Astrocyte (in vitro differentiated cells and primary cell): ENCODE results near the gene PRKCE. TPM values are rescaled to one million over a fixed set of nuclear protein-coding genes. Genes with fewer than 3 reads are reported as not detected.

Source experiments
- DNase-seq: peaks from one replicate; pipeline ENCODE4 v3.0.0-alpha.2; 2010; ENCODE audit warnings: low read depth
- FAIRE-seq: peaks from 2 replicates; lab custom pipeline; 2011; peaks lifted over from hg19 to GRCh38; lab: Jason Lieb, UNC
- H2AFZ ChIP-seq: 2 replicates; pipeline ENCODE4 v1.6.0; 2012; ENCODE audit warnings: low read depth, low read length, inconsistent platforms
- H3K27ac ChIP-seq: 2 replicates; pipeline ENCODE4 v1.5.1; 2011; ENCODE audit warnings: low read depth, low read length, inconsistent platforms
- H3K27me3 ChIP-seq: 2 replicates; pipeline ENCODE4 v1.6.0; 2011; ENCODE audit warnings: low read length, inconsistent platforms; ENCODE audit not compliant: insufficient read depth
- H3K36me3 ChIP-seq: 2 replicates; pipeline ENCODE4 v1.5.1; 2011; ENCODE audit warnings: low read length, inconsistent platforms; ENCODE audit not compliant: insufficient read depth
- H3K4me1 ChIP-seq: 2 replicates; pipeline ENCODE4 v1.5.1; 2011; ENCODE audit warnings: low read length, inconsistent platforms; ENCODE audit not compliant: insufficient read depth
- H3K4me2 ChIP-seq: 2 replicates; pipeline ENCODE4 v1.6.0; 2012; ENCODE audit warnings: low read length, inconsistent platforms
- H3K4me3 ChIP-seq: 2 replicates; pipeline ENCODE4 v1.5.1; 2011; ENCODE audit warnings: low read depth, mild to moderate bottlenecking, low read length, inconsistent platforms; ENCODE audit not compliant: insufficient read depth
- H3K79me2 ChIP-seq: 2 replicates; pipeline ENCODE4 v1.6.0; 2012; ENCODE audit warnings: mild to moderate bottlenecking, low read length, inconsistent platforms; ENCODE audit not compliant: insufficient read depth
- H3K9ac ChIP-seq: 2 replicates; pipeline ENCODE4 v1.6.0; 2012; ENCODE audit warnings: mild to moderate bottlenecking, low read length, inconsistent platforms
- H3K9me3 ChIP-seq: 2 replicates; pipeline ENCODE4 v1.5.1; 2012; ENCODE audit warnings: low read depth, mild to moderate bottlenecking, low read length, inconsistent platforms; ENCODE audit not compliant: insufficient read depth
- H4K20me1 ChIP-seq: 2 replicates; pipeline ENCODE4 v1.6.0; 2012; ENCODE audit warnings: low read length, inconsistent platforms; ENCODE audit not compliant: insufficient read depth
- H3K27ac Mint-ChIP-seq: one replicate; pipeline ENCODE4 v1.8.0; 2021; ENCODE audit warnings: mild to moderate bottlenecking, mixed read lengths; ENCODE audit not compliant: unreplicated experiment
- H3K27me3 Mint-ChIP-seq: one replicate; pipeline ENCODE4 v1.8.0; 2021; ENCODE audit warnings: low read depth, mixed read lengths; ENCODE audit not compliant: unreplicated experiment
- H3K36me3 Mint-ChIP-seq: one replicate; pipeline ENCODE4 v1.8.0; 2021; ENCODE audit warnings: low read depth, mixed read lengths; ENCODE audit not compliant: unreplicated experiment
- H3K4me1 Mint-ChIP-seq: one replicate; pipeline ENCODE4 v1.8.0; 2021; ENCODE audit warnings: low read depth, mixed read lengths; ENCODE audit not compliant: unreplicated experiment
- H3K4me3 Mint-ChIP-seq: one replicate; pipeline ENCODE4 v1.8.0; 2021; ENCODE audit warnings: mild to moderate bottlenecking, moderate library complexity, mixed read lengths; ENCODE audit not compliant: unreplicated experiment
- H3K9me3 Mint-ChIP-seq: one replicate; pipeline ENCODE4 v1.8.0; 2021; ENCODE audit warnings: mild to moderate bottlenecking, mixed read lengths; ENCODE audit not compliant: unreplicated experiment
- CTCF ChIP-seq: IDR thresholded peaks from 2 replicates; pipeline ENCODE4 v1.5.1; 2011; ENCODE audit warnings: low read depth, mild to moderate bottlenecking, inconsistent platforms, low read length, moderate library complexity; ENCODE audit not compliant: insufficient read depth
- EZH2 ChIP-seq: IDR thresholded peaks from 2 replicates; pipeline ENCODE4 v1.6.1; 2012; ENCODE audit warnings: mild to moderate bottlenecking, low read length, inconsistent platforms; ENCODE audit not compliant: insufficient read depth
- total RNA-seq: library from RNA; stranded (reverse); gene quantifications from 2 replicates; pipeline ENCODE4 v1.2.1, GENCODE V29; 2021

The PRKCE gene
- total RNA-seq, 1 donor from 2014 or later = 12.8 TPM

- no peak overlapping the region for H2AFZ ChIP-seq
- H3K9me3 ChIP-seq = no peaks in the 10 kb centered on the region
- H3K27ac ChIP-seq = no peak overlapping the region
- H3K79me2 ChIP-seq = no peaks in the 10 kb centered on the region
- TF ChIP-seq EZH2 (no peak), CTCF (no peak)
- Mint-ChIP-seq H3K27me3 (peaks cover 1% of the 10 kb centered on the region), H3K36me3 (no peaks in the 10 kb centered on the region), H3K9me3 (no peaks in the 10 kb centered on the region), H3K4me1 (peaks cover 22% of the 10 kb centered on the region), H3K27ac (no peak overlapping the region), H3K4me3 (no peak overlapping the region)
- H3K4me3 ChIP-seq = no peak overlapping the region
- no peak for FAIRE-seq
- no peak for DNase-seq
- no peak overlapping the region for H3K9ac ChIP-seq
- no peaks in the 10 kb centered on the region for H3K27me3 ChIP-seq
- peaks cover 22% of the 10 kb centered on the region for H4K20me1 ChIP-seq
- H3K36me3 ChIP-seq = no peaks in the 10 kb centered on the region
- peak overlapping the region; percentile 31 for H3K4me2 ChIP-seq
- peaks cover 9% of the 10 kb centered on the region for H3K4me1 ChIP-seq
Measured at GRCh38 chr2:45822272-45822630, 170.8 kb downstream of the PRKCE start.

- H4K20me1 ChIP-seq = peaks cover 22% of the 10 kb centered on the region
- Mint-ChIP-seq H3K27ac (no peak overlapping the region), H3K4me3 (no peak overlapping the region), H3K27me3 (peaks cover 1% of the 10 kb centered on the region), H3K4me1 (peaks cover 24% of the 10 kb centered on the region), H3K36me3 (no peaks in the 10 kb centered on the region), H3K9me3 (no peaks in the 10 kb centered on the region)
- no peaks in the 10 kb centered on the region for H3K9me3 ChIP-seq
- no peak overlapping the region for H3K4me3 ChIP-seq
- no peaks in the 10 kb centered on the region for H3K36me3 ChIP-seq
- FAIRE-seq = no peak
- H2AFZ ChIP-seq = no peak overlapping the region
- H3K9ac ChIP-seq = no peak overlapping the region
- no peak for TF ChIP-seq EZH2
- H3K79me2 ChIP-seq = no peaks in the 10 kb centered on the region
- H3K27ac ChIP-seq = no peak overlapping the region
- no peak overlapping the region for H3K4me2 ChIP-seq
- H3K4me1 ChIP-seq = peaks cover 9% of the 10 kb centered on the region
- DNase-seq = no peak
- no peaks in the 10 kb centered on the region for H3K27me3 ChIP-seq
Measured at GRCh38 chr2:45823723-45824206, 172.3 kb downstream of the PRKCE start.

- FAIRE-seq (no peak), DNase-seq (peak; percentile 46)
- Histone ChIP-seq H2AFZ (no peak overlapping the region), H3K27me3 (no peaks in the 10 kb centered on the region), H3K27ac (no peak overlapping the region), H3K4me1 (peaks cover 9% of the 10 kb centered on the region), H3K9me3 (no peaks in the 10 kb centered on the region), H3K4me3 (no peak overlapping the region), H3K9ac (no peak overlapping the region), H4K20me1 (peaks cover 22% of the 10 kb centered on the region), H3K79me2 (no peaks in the 10 kb centered on the region), H3K36me3 (no peaks in the 10 kb centered on the region), H3K4me2 (no peak overlapping the region)
- Mint-ChIP-seq H3K4me3 (no peak overlapping the region), H3K4me1 (peaks cover 22% of the 10 kb centered on the region), H3K27me3 (peaks cover 1% of the 10 kb centered on the region), H3K36me3 (no peaks in the 10 kb centered on the region), H3K27ac (no peak overlapping the region), H3K9me3 (peaks cover 5% of the 10 kb centered on the region)
- no peak for TF ChIP-seq CTCF
- TF ChIP-seq EZH2 = no peak
Measured at GRCh38 chr2:45825001-45825651, 173.7 kb downstream of the PRKCE start.
